ENCODE results near the gene NAA10.

Gene NAA10

GRCh38 chrX:153932220-153932915 is 2.5 kb downstream of the NAA10 start:
- Mint-ChIP-seq H3K27ac (peak overlapping the region; percentile 16), H3K36me3 (peaks cover 9 to 37% of the 10 kb centered on the region in 2 donors), H3K27me3 (no peaks in the 10 kb centered on the region), H3K4me1 (peaks cover 29 to 34% of the 10 kb centered on the region in 2 donors), H3K9me3 (no peaks in the 10 kb centered on the region), H3K4me3 (peak overlapping the region in 1 of 2 donors; percentile 44)
- DNase-seq: no peak
- no peak for ATAC-seq (replicated peaks)

DNA sequence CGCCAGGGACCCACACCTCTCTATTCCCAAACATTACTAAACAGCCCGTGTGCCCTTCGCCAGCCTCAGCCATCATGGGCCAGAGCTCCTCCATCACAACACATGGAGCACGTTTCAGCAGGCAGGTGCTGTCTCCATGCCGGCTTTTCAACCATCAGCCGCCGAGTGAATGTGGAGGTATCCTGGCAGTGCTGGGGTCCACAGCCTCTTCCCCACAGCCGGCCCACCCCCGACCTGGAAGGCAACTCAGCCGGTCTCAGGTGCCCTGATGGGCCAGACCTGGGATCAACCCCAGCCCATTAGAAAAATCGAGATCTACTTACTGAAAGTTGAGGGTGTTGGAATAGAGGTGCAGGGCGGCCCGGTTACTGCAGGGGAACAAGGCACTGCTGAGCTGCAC is 3.1 kb downstream of the NAA10 start:
- ATAC-seq (replicated peaks): no peak
- H3K27ac Mint-ChIP-seq: peak overlapping the region; percentile 6
- no peak for DNase-seq
- no peaks in the 10 kb centered on the region for H3K9me3 Mint-ChIP-seq
- no peak overlapping the region for H3K4me3 Mint-ChIP-seq
- H3K4me1 Mint-ChIP-seq: peaks cover 33 to 40% of the 10 kb centered on the region in 2 donors
- peaks cover 11 to 42% of the 10 kb centered on the region in 2 donors for H3K36me3 Mint-ChIP-seq
- no peaks in the 10 kb centered on the region for H3K27me3 Mint-ChIP-seq

- Mint-ChIP-seq H3K27ac (peak overlapping the region; percentile 6), H3K9me3 (no peaks in the 10 kb centered on the region)
Observed at GRCh38 chrX:153931151-153931550, 3.7 kb downstream of the NAA10 start.

GRCh38 chrX:153930011-153930910 is 4.6 kb downstream of the NAA10 start:
- Mint-ChIP-seq H3K27me3 (no peaks in the 10 kb centered on the region), H3K27ac (peak overlapping the region; percentile 69), H3K36me3 (peaks cover 11 to 45% of the 10 kb centered on the region in 2 donors), H3K4me3 (peak overlapping the region; percentile 21 to 43), H3K4me1 (peaks cover 35 to 48% of the 10 kb centered on the region in 2 donors), H3K9me3 (no peaks in the 10 kb centered on the region)
- ATAC-seq (replicated peaks) (no peak), DNase-seq (no peak)

More at GRCh38 chrX:153931151-153931550, 3.7 kb downstream of the NAA10 start:
- no peak for DNase-seq
- no peaks in the 10 kb centered on the region for H3K27me3 Mint-ChIP-seq
- no peak for ATAC-seq (replicated peaks)
- H3K36me3 Mint-ChIP-seq: peaks cover 11 to 39% of the 10 kb centered on the region in 2 donors
- no peak overlapping the region for H3K4me3 Mint-ChIP-seq
- peaks cover 36 to 44% of the 10 kb centered on the region in 2 donors for H3K4me1 Mint-ChIP-seq

DNA sequence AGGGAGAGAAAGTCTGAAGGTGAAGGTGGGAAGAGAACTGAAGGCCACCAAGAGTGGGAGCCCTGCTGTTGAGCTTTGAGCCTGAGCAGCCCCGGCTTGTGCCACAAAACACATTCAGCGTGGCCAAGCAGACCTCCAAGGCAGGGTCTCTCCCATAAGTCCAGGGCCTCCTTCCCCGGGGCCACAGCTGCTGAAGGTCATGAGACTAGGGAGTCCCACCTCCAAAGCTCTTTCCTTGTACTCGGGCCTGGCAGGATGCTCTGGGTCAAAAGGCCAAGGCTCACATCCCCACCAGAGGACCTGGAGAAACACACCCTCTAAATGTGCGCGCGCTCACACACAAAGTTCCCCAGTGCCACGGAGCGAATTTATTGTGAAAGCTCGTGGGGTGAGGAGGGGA is 5.3 kb downstream of the NAA10 start:
- Mint-ChIP-seq H3K4me3 (peak overlapping the region; percentile 89 to 94), H3K4me1 (peaks cover 39 to 52% of the 10 kb centered on the region in 2 donors)

DNA sequence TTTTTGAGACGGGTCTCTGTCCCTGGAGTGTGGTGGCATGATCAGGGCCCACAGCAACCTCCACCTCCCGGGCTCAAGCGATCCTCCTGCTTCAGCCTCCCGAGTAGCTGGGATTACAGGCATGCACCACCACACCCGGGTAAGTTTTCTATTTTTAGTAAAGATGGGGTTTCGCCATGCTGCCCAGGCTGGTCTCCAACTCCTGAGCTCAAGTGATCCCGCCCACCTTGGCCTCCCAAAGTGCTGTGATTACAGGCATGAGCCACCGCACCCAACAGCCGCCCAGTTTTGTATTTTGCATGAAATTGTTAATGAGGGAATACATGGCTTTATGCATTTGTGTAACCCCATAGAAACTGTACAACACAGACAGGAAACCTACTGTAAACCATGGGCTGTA is 6.0 kb downstream of the NAA10 start:
- Mint-ChIP-seq H3K9me3 (no peaks in the 10 kb centered on the region), H3K4me3 (peak overlapping the region; percentile 89 to 94), H3K27me3 (no peaks in the 10 kb centered on the region), H3K27ac (peak overlapping the region; percentile 70), H3K36me3 (peaks cover 14 to 44% of the 10 kb centered on the region in 2 donors), H3K4me1 (peaks cover 40 to 55% of the 10 kb centered on the region in 2 donors)
- no peak for DNase-seq
- ATAC-seq (replicated peaks): no peak

More for the DNA sequence above, 5.3 kb downstream of the NAA10 start:
- H3K36me3 Mint-ChIP-seq: peaks cover 11 to 46% of the 10 kb centered on the region in 2 donors
- DNase-seq (no peak), ATAC-seq (replicated peaks) (no peak)
- peak overlapping the region; percentile 14 for H3K27ac Mint-ChIP-seq
- no peaks in the 10 kb centered on the region for H3K9me3 Mint-ChIP-seq
- H3K27me3 Mint-ChIP-seq: no peaks in the 10 kb centered on the region

DNA sequence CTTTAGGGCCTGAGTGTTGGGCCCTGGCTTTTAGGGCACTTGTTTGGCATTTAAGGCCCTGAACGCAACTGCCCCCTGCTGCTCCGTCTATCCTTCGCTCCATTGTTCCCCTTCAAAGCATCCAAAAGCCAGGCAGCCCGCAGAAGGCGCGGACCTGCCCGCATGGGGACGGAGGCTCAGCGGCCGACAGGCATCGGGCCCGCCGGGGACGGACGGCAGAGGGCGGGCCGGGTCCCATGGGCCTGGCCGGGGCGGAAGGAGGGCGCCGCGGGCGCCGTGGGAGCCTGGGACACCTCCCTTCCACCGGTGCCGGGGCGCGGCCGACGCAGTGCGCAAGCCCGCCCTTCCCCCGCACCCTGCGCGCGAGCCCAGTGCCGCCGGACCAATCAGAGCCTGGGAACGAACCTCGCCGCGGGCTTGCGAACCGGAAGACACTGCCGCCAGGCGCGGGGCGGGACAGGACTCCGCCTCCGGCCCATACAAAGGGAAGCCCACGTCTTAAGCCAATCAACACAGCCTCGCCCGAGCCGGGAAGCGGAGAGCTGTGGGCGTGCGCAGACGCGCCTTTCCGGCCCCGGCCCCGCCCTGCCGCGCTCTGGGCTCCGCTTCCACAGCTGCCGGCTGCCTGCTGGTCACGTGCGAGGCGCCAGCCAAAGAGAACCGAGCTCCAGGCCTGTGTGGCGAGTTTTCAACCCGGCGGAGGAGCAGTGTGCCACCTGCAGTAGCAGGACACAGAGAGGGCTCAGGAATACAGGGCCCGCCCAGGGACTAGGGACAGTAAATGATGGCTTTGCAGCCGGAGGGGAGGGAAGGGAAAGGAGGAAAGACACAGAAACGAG is 6.7 kb downstream of the NAA10 start:
- ATAC-seq (replicated peaks) (peak; percentile 67 to 70), DNase-seq (peak; percentile 95)
- H3K27ac Mint-ChIP-seq: peak overlapping the region; percentile 100
- H3K9me3 Mint-ChIP-seq: no peaks in the 10 kb centered on the region
- H3K4me1 Mint-ChIP-seq: peaks cover 43 to 60% of the 10 kb centered on the region in 2 donors
- H3K27me3 Mint-ChIP-seq: no peaks in the 10 kb centered on the region
- H3K4me3 Mint-ChIP-seq: peak overlapping the region; percentile 94
- H3K36me3 Mint-ChIP-seq: peaks cover 16 to 47% of the 10 kb centered on the region in 2 donors

DNA sequence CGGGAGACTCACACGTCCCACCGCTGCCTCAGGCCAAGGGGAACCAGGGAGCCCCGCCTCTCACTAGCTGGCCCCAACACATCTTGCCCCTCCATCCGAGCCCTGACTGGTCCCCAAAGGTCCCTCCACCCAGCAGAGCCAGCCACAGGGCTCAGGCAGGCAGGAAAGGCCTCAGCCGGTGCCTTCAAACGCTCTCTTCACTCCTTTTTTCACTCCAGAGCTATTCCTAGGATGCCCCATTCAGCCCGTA is 7.2 kb downstream of the NAA10 start:
- Mint-ChIP-seq H3K27me3 (no peaks in the 10 kb centered on the region), H3K4me1 (peaks cover 45 to 65% of the 10 kb centered on the region in 2 donors), H3K9me3 (no peaks in the 10 kb centered on the region), H3K36me3 (peaks cover 19 to 50% of the 10 kb centered on the region in 2 donors), H3K4me3 (peak overlapping the region; percentile 94), H3K27ac (peak overlapping the region; percentile 100)
- DNase-seq (no peak), ATAC-seq (replicated peaks) (peak; percentile 1)

- peak; percentile 56 to 58 for ATAC-seq (replicated peaks)
- Mint-ChIP-seq H3K36me3 (peaks cover 19 to 53% of the 10 kb centered on the region in 2 donors), H3K4me1 (peaks cover 48 to 70% of the 10 kb centered on the region in 2 donors), H3K9me3 (no peaks in the 10 kb centered on the region), H3K27me3 (no peaks in the 10 kb centered on the region), H3K27ac (peak overlapping the region; percentile 100), H3K4me3 (peak overlapping the region; percentile 94)
- peak; percentile 85 for DNase-seq
Observed at GRCh38 chrX:153926858-153927671, 7.8 kb downstream of the NAA10 start.

DNA sequence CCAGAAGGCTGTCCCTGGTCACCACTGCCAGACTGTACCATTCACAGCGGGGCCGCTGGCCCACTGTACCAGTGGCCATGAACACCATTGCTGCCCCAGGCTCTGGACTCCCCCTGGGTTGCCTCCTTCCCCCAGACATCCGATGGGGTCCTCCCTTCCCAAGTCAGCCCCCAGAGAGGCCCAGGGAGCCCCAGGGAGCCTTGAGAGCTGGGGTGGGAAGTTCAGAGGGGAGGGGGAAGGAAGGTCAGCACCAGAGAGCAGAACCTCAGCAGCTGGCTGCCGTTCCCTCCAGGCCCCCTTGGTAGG is 8.3 kb downstream of the NAA10 start:
- ATAC-seq (replicated peaks) (peak; percentile 10 to 11), DNase-seq (no peak)
- peak overlapping the region; percentile 94 for H3K4me3 Mint-ChIP-seq
- no peaks in the 10 kb centered on the region for H3K9me3 Mint-ChIP-seq
- H3K36me3 Mint-ChIP-seq: peaks cover 17 to 50% of the 10 kb centered on the region in 2 donors
- no peaks in the 10 kb centered on the region for H3K27me3 Mint-ChIP-seq
- H3K4me1 Mint-ChIP-seq: peaks cover 47 to 70% of the 10 kb centered on the region in 2 donors
- peak overlapping the region; percentile 100 for H3K27ac Mint-ChIP-seq

GRCh38 chrX:153925739-153926551 is 8.9 kb downstream of the NAA10 start, which contains the start of gene ARHGAP4:
Gene ARHGAP4, minus strand, starts transcription at chrX:153926264. Its CDS starts 62 bp downstream, at chrX:153926202.
- H3K9me3 Mint-ChIP-seq: no peaks in the 10 kb centered on the region
- peak within 1 kb of the TSS; percentile 100 for H3K27ac Mint-ChIP-seq
- H3K4me3 Mint-ChIP-seq: peak within 1 kb of the TSS; percentile 94 to 95
- H3K36me3 Mint-ChIP-seq: peaks cover 14 to 46% of the 10 kb centered on the region in 2 donors
- ATAC-seq (replicated peaks) (peak; percentile 10 to 32), DNase-seq (peak; percentile 61)
- H3K4me1 Mint-ChIP-seq: peaks cover 44 to 70% of the 10 kb centered on the region in 2 donors
- H3K27me3 Mint-ChIP-seq: no peaks in the 10 kb centered on the region

GRCh38 chrX:153925387-153925738 is 9.5 kb downstream of the NAA10 start:
- no peaks in the 10 kb centered on the region for H3K9me3 Mint-ChIP-seq
- peak overlapping the region; percentile 98 for H3K27ac Mint-ChIP-seq
- ATAC-seq (replicated peaks) (peak in 1 of 2 donors; percentile 0), DNase-seq (no peak)
- H3K4me3 Mint-ChIP-seq: peak overlapping the region; percentile 94 to 95
- peaks cover 12 to 42% of the 10 kb centered on the region in 2 donors for H3K36me3 Mint-ChIP-seq
- H3K27me3 Mint-ChIP-seq: no peaks in the 10 kb centered on the region
- peaks cover 40 to 71% of the 10 kb centered on the region in 2 donors for H3K4me1 Mint-ChIP-seq
